ENCODE results near the gene ATAD5.

GRCh38 chr17:30908717-30909420 is 77.1 kb downstream of the ATAD5 start:
- TF ChIP-seq CTCF (IDR thresholded peaks at IDR 0.05): no peak
- no peak for TF ChIP-seq POLR2A (IDR thresholded peaks at IDR 0.05)

All from adrenal gland (tissue), 5 donors.